HepG2 (cell line): ENCODE measurements around the gene CKS1B. TPM values are rescaled to one million over a fixed set of nuclear protein-coding genes. Genes with fewer than 3 reads are reported as not detected.

Experiments used
- CCAR2 ChIP-seq: fragments of 200-400 bp; formaldehyde crosslinking; optimal IDR thresholded peaks from 2 replicates; pipeline ENCODE3; 2018; ENCODE audit warnings: low read depth, mild to moderate bottlenecking, low read length, moderate library complexity
- HES4 ChIP-seq: sonication (generic); formaldehyde crosslinking; IDR thresholded peaks from 2 replicates; pipeline ENCODE4 v1.9.0; 2021; ENCODE audit warnings: mild to moderate bottlenecking, missing genetic modification reagents, borderline replicate concordance
- KMT2B ChIP-seq: IDR thresholded peaks from 2 replicates; pipeline ENCODE4 v1.6.1; 2016; ENCODE audit warnings: missing genetic modification reagents, missing compliant biosample characterization
- MAZ ChIP-seq, 2 experiments: sonication (generic) in 1 of 2; formaldehyde crosslinking in 1 of 2; IDR thresholded peaks; 2 replicates each; pipeline versions ENCODE4 v1.5.0 to v1.6.1; 2012 to 2020; ENCODE audit warnings: low read depth in 2 of 2, mild to moderate bottlenecking in 2 of 2, borderline replicate concordance in 1 of 2, improper control_type of control experiment in 1 of 2, low read length in 1 of 2, missing genetic modification reagents in 1 of 2, moderate library complexity in 1 of 2
- NR2F1 ChIP-seq, 2 experiments: fragments of 450-650 bp in 1 of 2; formaldehyde crosslinking in 1 of 2; IDR thresholded peaks; 2 replicates each; pipeline versions ENCODE4 v1.5.0 to v1.6.1; 2016 to 2020; ENCODE audit warnings: mild to moderate bottlenecking in 1 of 2, missing compliant biosample characterization in 1 of 2, missing genetic modification reagents in 1 of 2, moderate library complexity in 1 of 2
- PAF1 ChIP-seq: IDR thresholded peaks from 2 replicates; pipeline ENCODE4 v1.6.1; 2016; ENCODE audit warnings: missing genetic modification reagents, missing compliant biosample characterization
- SP2 ChIP-seq: sonication (generic); formaldehyde crosslinking; IDR thresholded peaks from 2 replicates; pipeline ENCODE4 v1.5.1; 2020; ENCODE audit warnings: mild to moderate bottlenecking, missing genetic modification reagents
- SYNCRIP ChIP-seq: fragments of 200-400 bp; formaldehyde crosslinking; IDR thresholded peaks from 2 replicates; pipeline ENCODE4 v1.6.1; 2018; ENCODE audit warnings: mild to moderate bottlenecking, low read depth, low read length; ENCODE audit not compliant: insufficient read depth
- ZNF101 ChIP-seq: sonication (generic); formaldehyde crosslinking; IDR thresholded peaks from 2 replicates; pipeline ENCODE4 v1.4.0; 2020; ENCODE audit warnings: mild to moderate bottlenecking, low read depth, missing genetic modification reagents, borderline replicate concordance
- ZNF20 ChIP-seq: sonication (generic); formaldehyde crosslinking; IDR thresholded peaks from 2 replicates; pipeline ENCODE4 v1.4.0; 2020; ENCODE audit warnings: mild to moderate bottlenecking, moderate library complexity, missing genetic modification reagents
- ZNF335 ChIP-seq: sonication (generic); formaldehyde crosslinking; IDR thresholded peaks from 2 replicates; pipeline ENCODE4 v1.4.0; 2020; ENCODE audit warnings: missing genetic modification reagents
- ZNF34 ChIP-seq: sonication (generic); formaldehyde crosslinking; IDR thresholded peaks from 2 replicates; pipeline ENCODE4 v1.4.0; 2020; ENCODE audit warnings: mild to moderate bottlenecking, missing genetic modification reagents, borderline replicate concordance
- ZNF547 ChIP-seq: sonication (generic); formaldehyde crosslinking; IDR thresholded peaks from 2 replicates; pipeline ENCODE4 v1.5.1; 2020; ENCODE audit warnings: mild to moderate bottlenecking, missing genetic modification reagents
- ZNF614 ChIP-seq: IDR thresholded peaks from 2 replicates; pipeline ENCODE4 v1.6.1; 2018; ENCODE audit warnings: missing biosample characterization, missing genetic modification reagents, inconsistent platforms, borderline replicate concordance
- ZNF749 ChIP-seq: sonication (generic); formaldehyde crosslinking; IDR thresholded peaks from 2 replicates; pipeline ENCODE4 v1.8.0; 2022; ENCODE audit warnings: mild to moderate bottlenecking, missing genetic modification reagents, moderate library complexity, borderline replicate concordance
- ZNF775 ChIP-seq: sonication (generic); formaldehyde crosslinking; IDR thresholded peaks from 2 replicates; pipeline ENCODE4 v1.4.0; 2020; ENCODE audit warnings: missing genetic modification reagents, mild to moderate bottlenecking, moderate library complexity, borderline replicate concordance
- polyA plus RNA-seq, 8 experiments: library from polyadenylated mRNA; depleted of rRNA in 3 of 8; stranded (reverse) in 7 of 8; unstranded in 1 of 8; fragments of >200 nt; fragmentation: Illumina TruSeq in 4 of 8; extraction: Trizol in 4 of 8; gene quantifications; 2 replicates each; pipeline versions ENCODE4 v1.2.1 to v1.2.3, GENCODE V29; 2011 to 2016; ENCODE audit warnings: low read depth in 4 of 8, missing spikeins in 1 of 8, mixed read lengths in 1 of 8; ENCODE audit not compliant: insufficient read depth in 1 of 8
- total RNA-seq, 5 experiments: library from RNA; depleted of rRNA; stranded (reverse); fragments of >200 nt; fragmentation: Illumina TruSeq; extraction: Trizol; gene quantifications; 2 replicates each; pipeline ENCODE4 v1.2.3, GENCODE V29; 2016; ENCODE audit warnings: low read depth in 1 of 5
- TF ChIP-seq, protein P1 (sequence below): sonication (generic); formaldehyde crosslinking; IDR thresholded peaks from 2 replicates; pipeline ENCODE4 v1.5.1; 2020; ENCODE audit warnings: mild to moderate bottlenecking, missing genetic modification reagents, moderate library complexity
- TF ChIP-seq, protein P2 (sequence below): conservative IDR thresholded peaks from 2 replicates; pipeline ENCODE4 v1.6.1; 2018; ENCODE audit warnings: missing genetic modification reagents
- TF ChIP-seq, protein P3 (sequence below): sonication (generic); formaldehyde crosslinking; IDR thresholded peaks from 2 replicates; pipeline ENCODE4 v1.4.0; 2020; ENCODE audit warnings: mild to moderate bottlenecking, missing genetic modification reagents
- TF ChIP-seq, protein P4 (sequence below): sonication (generic); formaldehyde crosslinking; IDR thresholded peaks from 2 replicates; pipeline ENCODE4 v1.4.0; 2020; ENCODE audit warnings: mild to moderate bottlenecking, missing genetic modification reagents

The CKS1B gene
- total and polyA plus RNA-seq, 2 of the 13 experiments (the other 11 are each of a cell fraction or from before 2014, with no cell fraction given): 217 to 222 TPM

DNA sequence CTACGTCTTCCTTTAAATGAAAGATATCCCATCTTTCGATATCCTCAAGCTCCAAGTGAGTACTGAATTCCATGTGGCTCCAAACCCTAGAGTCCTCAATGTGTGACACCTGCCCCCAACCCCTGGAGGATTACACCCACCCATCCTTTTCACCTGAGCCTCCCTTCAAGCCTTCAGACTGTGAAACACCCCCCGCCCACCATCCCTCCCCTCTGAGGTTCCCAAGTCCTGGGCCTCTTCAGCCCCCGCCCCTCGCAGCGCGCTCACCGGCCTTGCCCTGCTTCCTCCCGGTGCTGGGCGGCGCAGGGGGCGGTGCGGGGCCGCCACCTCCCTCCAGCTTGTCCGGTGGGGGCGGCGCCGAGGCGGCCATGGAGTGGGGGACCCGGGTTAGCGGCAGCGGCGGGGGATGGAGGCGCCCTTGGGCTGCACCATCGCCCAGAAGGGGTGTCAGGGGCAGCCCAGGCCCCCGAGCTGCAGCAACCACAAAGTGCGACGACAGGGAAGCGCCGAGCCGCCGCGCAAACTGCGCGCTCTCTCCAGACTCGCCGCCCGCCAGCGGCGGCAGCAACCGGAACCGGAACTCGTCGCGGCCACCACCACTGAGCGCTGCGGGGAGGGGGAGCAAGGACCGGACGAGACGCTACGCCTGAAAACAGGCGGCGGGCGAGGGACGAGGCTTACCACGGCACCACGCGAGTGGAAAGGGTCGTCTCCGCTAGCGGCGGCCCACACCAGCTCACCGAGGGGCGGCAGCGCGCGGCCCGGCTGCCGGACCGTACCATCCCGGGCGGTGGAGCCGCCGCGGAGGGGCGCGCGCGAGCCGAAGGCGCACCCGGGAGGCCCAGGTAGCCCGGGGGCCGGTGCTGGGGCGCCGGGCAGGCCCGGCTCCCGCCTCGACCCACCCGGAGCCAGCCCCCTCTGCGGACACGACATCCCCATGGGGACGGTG lies 13.0 kb upstream of the CKS1B start, which contains the start of gene PYGO2 (continued):
- TF ChIP-seq ZNF775 (CRISPR knock-in tag): no peak
- peak; percentile 59; the same call in 1 of the 2 replicates for TF ChIP-seq ZNF614 (CRISPR knock-in tag)
- TF ChIP-seq ZNF101 (CRISPR knock-in tag): no peak
- peak; percentile 74; the same call in 1 of the 2 replicates for TF ChIP-seq MAZ (IDR thresholded peaks at IDR 0.05; ENCODE audit: borderline replicate concordance, low read depth, low read length)
- TF ChIP-seq MAZ (CRISPR knock-in tag; IDR thresholded peaks at IDR 0.05; ENCODE audit: low read depth): peak; percentile 90
- TF ChIP-seq ZNF547: no peak; the same call in 1 of the 2 replicates
- TF ChIP-seq NR2F1 (CRISPR knock-in tag; IDR thresholded peaks at IDR 0.05): 0 out of 4 replicates have a peak, but pooled peaks of 1 of the 2 experiments have one; percentile 3
- peak; percentile 69; the same call in 1 of the 2 replicates for TF ChIP-seq HES4
- no peak for TF ChIP-seq CCAR2
- TF ChIP-seq, protein P1, sequence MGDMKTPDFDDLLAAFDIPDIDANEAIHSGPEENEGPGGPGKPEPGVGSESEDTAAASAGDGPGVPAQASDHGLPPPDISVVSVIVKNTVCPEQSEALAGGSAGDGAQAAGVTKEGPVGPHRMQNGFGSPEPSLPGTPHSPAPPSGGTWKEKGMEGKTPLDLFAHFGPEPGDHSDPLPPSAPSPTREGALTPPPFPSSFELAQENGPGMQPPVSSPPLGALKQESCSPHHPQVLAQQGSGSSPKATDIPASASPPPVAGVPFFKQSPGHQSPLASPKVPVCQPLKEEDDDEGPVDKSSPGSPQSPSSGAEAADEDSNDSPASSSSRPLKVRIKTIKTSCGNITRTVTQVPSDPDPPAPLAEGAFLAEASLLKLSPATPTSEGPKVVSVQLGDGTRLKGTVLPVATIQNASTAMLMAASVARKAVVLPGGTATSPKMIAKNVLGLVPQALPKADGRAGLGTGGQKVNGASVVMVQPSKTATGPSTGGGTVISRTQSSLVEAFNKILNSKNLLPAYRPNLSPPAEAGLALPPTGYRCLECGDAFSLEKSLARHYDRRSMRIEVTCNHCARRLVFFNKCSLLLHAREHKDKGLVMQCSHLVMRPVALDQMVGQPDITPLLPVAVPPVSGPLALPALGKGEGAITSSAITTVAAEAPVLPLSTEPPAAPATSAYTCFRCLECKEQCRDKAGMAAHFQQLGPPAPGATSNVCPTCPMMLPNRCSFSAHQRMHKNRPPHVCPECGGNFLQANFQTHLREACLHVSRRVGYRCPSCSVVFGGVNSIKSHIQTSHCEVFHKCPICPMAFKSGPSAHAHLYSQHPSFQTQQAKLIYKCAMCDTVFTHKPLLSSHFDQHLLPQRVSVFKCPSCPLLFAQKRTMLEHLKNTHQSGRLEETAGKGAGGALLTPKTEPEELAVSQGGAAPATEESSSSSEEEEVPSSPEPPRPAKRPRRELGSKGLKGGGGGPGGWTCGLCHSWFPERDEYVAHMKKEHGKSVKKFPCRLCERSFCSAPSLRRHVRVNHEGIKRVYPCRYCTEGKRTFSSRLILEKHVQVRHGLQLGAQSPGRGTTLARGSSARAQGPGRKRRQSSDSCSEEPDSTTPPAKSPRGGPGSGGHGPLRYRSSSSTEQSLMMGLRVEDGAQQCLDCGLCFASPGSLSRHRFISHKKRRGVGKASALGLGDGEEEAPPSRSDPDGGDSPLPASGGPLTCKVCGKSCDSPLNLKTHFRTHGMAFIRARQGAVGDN (CRISPR knock-in tag): peak; percentile 84
- peak; percentile 79; the same call in 1 of the 2 replicates for TF ChIP-seq KMT2B (CRISPR knock-in tag)
- TF ChIP-seq PAF1 (CRISPR knock-in tag): no peak; the same call in 1 of the 2 replicates
- 0 out of 2 replicates have a peak, but pooled peaks have one; percentile 14 for TF ChIP-seq ZNF20
- peak; percentile 71 for TF ChIP-seq SP2 (CRISPR knock-in tag)
- TF ChIP-seq ZNF34 (CRISPR knock-in tag): no peak
- TF ChIP-seq, protein P2, sequence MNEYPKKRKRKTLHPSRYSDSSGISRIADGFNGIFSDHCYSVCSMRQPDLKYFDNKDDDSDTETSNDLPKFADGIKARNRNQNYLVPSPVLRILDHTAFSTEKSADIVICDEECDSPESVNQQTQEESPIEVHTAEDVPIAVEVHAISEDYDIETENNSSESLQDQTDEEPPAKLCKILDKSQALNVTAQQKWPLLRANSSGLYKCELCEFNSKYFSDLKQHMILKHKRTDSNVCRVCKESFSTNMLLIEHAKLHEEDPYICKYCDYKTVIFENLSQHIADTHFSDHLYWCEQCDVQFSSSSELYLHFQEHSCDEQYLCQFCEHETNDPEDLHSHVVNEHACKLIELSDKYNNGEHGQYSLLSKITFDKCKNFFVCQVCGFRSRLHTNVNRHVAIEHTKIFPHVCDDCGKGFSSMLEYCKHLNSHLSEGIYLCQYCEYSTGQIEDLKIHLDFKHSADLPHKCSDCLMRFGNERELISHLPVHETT (CRISPR knock-in tag): peak; percentile 97
- TF ChIP-seq, protein P3, sequence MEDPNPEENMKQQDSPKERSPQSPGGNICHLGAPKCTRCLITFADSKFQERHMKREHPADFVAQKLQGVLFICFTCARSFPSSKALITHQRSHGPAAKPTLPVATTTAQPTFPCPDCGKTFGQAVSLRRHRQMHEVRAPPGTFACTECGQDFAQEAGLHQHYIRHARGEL (CRISPR knock-in tag): no peak
- peak; percentile 49; the same call in 1 of the 2 replicates for TF ChIP-seq ZNF749 (CRISPR knock-in tag)
- TF ChIP-seq, protein P4, sequence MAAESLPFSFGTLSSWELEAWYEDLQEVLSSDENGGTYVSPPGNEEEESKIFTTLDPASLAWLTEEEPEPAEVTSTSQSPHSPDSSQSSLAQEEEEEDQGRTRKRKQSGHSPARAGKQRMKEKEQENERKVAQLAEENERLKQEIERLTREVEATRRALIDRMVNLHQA (CRISPR knock-in tag): no peak
- TF ChIP-seq SYNCRIP: no peak
- TF ChIP-seq ZNF335 (CRISPR knock-in tag): no peak
